ENCODE results near the gene CD82.
"Not testable (repeated sequence)": the region's sequence is repeated elsewhere in the genome, so short reads cannot be mapped to it uniquely, and the experiment has no call there.

DNA sequence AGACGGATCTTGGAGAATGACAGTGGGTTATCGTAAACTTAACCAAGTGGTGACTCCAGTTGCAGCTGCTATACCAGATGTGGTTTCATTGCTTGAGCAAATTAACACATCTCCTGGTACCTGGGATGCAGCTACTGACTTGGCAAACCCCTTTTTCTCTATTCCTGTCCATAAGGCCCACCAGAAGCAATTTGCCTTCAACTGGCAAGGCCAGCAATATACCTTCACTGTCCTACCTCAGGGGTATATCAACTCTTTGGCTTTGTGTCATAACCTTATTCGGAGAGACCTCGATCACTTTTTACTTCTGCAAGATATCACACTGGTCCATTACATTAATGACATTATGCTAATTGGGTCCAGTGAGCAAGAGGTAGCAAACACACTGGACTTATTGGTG is 18.5 kb upstream of the CD82 start:
- TF ChIP-seq, protein P1, sequence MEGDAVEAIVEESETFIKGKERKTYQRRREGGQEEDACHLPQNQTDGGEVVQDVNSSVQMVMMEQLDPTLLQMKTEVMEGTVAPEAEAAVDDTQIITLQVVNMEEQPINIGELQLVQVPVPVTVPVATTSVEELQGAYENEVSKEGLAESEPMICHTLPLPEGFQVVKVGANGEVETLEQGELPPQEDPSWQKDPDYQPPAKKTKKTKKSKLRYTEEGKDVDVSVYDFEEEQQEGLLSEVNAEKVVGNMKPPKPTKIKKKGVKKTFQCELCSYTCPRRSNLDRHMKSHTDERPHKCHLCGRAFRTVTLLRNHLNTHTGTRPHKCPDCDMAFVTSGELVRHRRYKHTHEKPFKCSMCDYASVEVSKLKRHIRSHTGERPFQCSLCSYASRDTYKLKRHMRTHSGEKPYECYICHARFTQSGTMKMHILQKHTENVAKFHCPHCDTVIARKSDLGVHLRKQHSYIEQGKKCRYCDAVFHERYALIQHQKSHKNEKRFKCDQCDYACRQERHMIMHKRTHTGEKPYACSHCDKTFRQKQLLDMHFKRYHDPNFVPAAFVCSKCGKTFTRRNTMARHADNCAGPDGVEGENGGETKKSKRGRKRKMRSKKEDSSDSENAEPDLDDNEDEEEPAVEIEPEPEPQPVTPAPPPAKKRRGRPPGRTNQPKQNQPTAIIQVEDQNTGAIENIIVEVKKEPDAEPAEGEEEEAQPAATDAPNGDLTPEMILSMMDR (IDR thresholded peaks at IDR 0.05), result not testable (repeated sequence)
- TF ChIP-seq POLR2A (IDR thresholded peaks at IDR 0.05), result not testable (repeated sequence)
